Suppressor macrophage treated with lipopolysaccharide for 1 hour (primary cell): ENCODE data around the gene SLC16A9.

ENCODE experiments used
- DNase-seq, 3 donors: peaks; one replicate each; pipeline ENCODE4 v3.0.0-alpha.2; 2020 to 2022

SLC16A9 gene

DNA sequence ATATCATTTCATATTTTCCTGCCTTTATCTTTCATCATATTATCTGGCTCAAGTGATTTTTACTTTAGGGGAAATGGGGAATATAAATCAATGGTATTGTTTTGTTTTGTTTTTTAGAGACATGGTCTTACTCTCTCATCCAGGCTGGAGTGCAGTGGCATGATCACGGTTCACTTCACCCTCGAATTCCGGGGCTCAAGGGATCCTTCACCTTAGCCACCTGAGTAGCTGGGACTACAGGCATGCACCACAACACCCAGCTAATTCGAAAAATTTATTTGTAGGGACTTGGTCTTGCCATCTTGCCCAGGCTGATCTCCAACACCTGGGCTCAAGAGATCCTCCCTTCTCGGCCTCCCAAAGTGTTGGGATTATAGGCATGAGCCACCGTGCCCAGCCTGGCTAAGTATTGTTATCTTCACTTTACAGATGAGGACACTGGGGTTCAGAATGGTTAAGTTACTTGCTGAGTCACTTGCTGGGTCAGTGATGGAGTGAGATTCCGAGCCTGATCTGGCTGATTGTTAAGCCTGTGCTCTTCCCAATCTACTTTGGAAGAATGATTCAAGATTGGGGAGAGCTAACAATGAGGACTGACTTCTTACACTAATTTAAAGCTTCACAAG is 3.7 kb upstream of the SLC16A9 start:
- DNase-seq = no peak

GRCh38 chr10:59711871-59712494 is 2.3 kb upstream of the SLC16A9 start:
- no peak for DNase-seq

DNA sequence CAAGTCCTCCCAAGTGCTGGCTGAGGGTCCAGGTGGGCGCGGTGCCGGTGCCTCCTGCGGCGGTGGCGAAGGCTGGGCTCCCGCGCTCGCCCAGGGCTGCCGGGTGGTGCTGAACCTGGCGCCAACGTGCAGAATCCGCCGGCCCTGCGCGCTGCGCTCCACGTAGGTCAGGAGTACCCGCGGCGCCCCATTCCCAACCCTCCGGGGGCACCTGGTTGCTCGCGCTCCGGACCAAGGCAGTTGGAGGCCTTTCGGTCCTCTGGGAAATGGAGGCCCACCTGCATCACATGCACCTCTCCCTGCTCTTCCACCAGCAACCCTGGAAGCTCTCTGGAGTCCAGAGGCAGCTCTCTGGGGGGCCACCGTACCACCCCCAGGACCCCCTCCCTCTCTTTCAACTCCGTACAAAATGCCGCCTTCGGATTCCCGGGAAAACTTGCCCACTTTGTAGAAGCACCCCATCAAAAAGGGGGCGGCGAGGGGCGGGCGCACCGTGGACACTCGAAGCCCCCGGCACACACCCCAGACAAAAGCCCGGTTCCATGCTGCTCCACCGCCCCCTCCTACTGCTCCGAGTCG is 745 bp downstream of the SLC16A9 start:
- DNase-seq = no peak

DNA sequence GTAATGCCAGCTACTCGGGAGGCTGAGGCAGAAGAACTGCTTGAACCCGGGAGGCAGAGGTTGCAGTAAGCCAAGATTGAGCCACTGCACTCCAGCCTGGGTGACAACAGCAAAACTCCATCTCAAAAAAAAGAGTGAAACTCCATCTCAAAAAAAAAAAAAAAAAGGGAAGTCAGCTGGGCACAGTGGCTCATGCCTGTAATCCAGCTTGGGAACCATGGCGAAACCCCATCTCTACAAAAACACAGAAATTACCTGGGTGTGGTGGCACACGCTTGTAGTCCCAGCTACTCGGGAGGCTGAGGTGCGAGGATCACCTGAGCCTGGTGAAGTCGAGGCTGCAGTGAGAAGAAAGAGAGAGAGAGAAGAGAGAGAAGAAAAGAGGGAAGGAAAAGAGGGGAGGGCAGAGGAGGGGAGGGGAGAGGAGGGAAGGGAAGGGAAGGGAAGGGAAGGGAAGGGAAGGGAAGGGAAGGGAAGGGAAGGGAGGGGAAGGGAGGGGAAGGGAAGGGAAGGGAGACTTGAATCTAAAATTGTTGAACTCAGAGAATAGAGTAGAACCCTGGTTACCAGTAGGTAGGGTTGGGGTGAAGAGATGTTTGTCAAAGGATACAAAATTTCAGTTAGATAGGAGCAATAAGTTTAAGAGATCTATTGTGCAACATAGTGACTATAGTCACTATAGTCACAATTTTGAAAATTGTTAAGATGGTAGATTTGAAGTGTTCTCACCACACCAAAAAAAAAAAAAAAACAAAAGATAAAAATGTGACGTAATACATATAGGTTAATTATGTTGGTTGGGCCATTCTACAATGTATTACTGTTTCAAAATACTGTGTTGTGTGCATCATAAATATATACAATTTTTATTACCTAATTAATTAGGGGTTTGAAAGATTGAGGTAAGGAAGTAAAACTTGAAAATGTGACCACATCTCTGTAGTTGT is 2.5 kb downstream of the SLC16A9 start:
- DNase-seq = peak in 2 of 3 donors; percentile 10 to 23

DNA sequence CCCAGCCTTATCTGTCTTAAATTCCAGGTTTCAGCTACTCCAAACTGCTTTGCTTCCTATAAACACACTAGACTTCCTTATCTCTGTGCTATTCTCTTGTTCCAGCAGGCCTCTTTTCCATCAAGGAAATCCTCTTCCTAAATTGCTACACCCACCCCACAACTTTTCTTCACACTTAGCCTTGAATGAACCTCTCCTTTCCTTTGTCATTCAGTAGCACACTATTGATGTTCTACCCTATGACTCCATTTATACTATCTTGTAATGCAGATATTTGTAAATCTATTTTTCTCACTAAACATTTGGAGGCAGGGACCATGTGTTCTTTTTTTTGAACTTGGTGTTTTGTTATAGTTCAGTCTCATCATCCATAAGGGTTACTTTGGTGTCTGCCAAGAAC is 3.7 kb downstream of the SLC16A9 start:
- DNase-seq = no peak

DNA sequence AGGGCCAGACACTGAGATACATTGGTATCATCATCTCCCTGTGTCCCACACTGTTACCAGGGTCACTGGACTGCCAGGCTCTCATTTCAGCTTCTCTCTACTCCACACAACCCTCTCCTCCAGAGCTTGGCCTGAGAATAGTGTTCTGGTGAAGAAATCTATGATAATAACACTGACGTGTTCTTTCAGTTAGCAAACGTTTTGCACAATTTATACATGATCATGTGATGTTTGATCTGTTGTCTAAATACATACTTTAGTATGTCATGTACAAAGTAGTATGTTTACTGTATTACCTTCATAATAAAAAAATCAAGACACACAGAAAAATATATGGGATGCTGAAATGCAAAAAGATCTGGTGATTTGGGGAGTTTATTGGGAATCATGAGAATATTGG is 5.0 kb downstream of the SLC16A9 start:
- DNase-seq = no peak

DNA sequence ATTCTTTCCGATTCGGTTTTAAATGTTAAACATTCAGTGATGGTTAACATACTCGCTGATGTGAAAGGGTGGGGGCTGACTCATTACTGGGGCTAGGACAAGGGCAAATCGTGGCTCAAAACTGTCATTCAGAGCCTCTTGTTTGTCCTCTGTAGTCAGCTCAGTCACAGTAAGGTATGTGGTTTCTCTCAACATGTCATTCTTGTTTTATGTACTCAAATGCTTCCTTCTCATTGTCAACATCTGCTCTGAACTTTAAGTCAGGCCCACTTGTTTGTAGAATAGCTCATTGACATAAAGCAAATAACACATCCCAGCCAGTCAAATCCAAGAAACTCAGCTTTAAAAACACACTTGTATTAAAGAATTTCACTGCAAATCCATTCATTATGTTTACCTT is 7.3 kb downstream of the SLC16A9 start:
- no peak for DNase-seq

GRCh38 chr10:59700709-59701108 is 8.9 kb downstream of the SLC16A9 start:
- no peak for DNase-seq

- no peak for DNase-seq
Measured at GRCh38 chr10:59698326-59698725, 11.3 kb downstream of the SLC16A9 start.

- DNase-seq = no peak
Measured at GRCh38 chr10:59695637-59696036, 14.0 kb downstream of the SLC16A9 start.

DNA sequence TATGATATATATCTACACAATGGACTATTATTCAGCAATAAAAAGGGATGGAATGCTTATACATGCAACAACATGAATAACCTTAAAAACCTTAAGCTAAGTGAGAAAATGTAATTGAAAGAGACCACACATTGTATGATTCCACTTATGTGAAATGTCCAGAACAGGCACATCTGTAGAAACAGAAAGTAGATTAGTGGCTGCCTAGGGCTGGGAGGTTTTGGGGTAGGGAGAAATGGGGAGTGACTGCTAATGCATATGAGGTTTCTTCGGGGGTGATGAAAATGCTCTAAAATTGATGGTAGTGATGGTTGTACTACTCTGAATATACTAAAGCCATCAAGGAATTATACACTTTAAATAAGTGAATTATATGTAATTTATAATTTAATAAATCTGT is 14.7 kb downstream of the SLC16A9 start:
- DNase-seq = no peak

- DNase-seq = no peak
Measured at GRCh38 chr10:59692113-59692512, 17.5 kb downstream of the SLC16A9 start.

DNA sequence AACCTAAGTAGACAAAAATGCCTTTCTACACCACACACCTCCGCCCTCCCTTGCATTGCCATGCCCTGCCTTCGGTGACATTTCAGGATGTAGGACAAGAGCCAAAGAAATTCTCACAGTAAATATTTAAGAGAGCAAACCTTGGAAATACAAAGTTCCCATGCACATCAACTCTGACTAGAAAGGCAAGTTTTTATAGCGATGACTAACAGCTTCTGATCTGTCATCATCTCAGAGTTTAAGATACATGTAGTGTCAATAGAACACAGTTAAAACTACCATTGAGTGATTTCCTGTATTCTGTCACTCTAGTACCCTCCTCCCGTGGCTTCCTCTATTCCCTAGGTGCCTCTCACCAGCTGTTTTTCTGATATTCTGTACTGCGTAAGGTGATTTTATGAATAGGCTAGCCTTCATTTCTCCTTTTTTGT is 20.7 kb downstream of the SLC16A9 start:
- DNase-seq = no peak

- DNase-seq = no peak
Measured at GRCh38 chr10:59687657-59688056, 22.0 kb downstream of the SLC16A9 start.

DNA sequence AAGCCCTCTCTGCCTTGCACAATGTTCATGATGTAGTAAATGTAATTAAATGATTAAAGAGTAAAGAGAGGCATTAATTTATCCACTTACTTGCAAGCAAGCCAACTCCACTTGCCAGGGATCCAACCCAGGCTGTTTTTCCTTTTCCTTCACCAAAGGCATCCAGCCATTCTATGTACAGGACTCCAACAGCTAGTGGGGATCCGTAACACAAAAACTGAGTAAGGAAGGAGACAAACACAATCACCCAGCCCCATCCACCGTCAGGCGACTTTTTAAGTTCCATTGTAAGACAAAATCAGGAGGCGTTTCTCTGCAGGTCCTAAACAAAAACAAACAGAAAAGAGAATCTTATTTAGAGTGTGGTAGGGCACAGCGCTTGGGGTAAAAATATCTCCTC is 25.6 kb downstream of the SLC16A9 start:
- no peak for DNase-seq

GRCh38 chr10:59682986-59683937 is 26.4 kb downstream of the SLC16A9 start:
- peak in 1 of 3 donors; percentile 12 for DNase-seq

- no peak for DNase-seq
Measured at GRCh38 chr10:59680199-59680598, 29.5 kb downstream of the SLC16A9 start.

DNA sequence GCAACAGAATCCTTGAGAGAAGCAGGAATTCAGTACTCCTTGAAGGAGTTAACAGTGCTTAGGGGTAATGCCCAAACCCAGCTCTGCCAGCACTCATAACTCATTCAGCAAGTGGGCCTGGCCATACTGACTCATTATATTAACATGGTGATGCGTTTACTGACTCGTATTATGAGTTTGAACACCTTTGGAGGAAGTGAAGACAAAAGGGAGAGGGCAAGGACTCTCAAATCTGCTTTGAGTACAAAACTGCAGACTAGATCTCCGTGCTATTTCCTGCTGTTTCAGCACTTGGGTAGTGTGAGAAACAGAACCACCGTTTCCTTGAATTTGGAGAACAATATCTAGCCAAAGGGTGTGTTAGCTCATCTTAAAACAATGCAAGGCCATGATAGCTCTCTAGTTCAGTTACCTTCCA is 30.8 kb downstream of the SLC16A9 start:
- DNase-seq = peak in 1 of 3 donors; percentile 21

DNA sequence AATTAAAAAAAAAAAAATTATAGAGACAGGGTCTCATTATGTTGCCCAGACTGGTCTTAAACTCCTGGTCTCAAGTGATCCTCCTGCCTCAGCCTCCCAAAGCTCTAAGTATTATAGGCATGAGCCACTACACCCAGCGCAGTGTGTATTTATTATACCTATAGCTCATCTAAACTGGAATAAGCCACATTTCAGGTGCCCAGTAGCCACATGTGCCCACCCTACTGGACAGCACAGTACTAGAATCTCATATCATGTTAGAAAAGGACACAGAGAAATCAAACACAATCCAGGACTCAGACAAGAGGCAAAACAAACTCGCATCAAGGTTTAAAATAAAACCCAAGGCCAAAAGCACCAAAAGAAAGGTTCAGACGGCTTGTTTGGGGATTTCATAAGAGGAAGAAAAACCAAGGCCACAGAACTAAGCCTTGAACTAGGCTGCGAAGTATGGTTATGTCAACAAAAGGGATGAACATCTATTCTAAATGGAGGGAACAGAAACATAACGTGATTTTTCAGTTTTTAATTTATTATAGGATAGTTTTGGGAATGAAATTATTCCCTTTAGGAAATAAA is 32.3 kb downstream of the SLC16A9 start:
- no peak for DNase-seq

GRCh38 chr10:59675812-59676211 is 33.8 kb downstream of the SLC16A9 start:
- no peak for DNase-seq

GRCh38 chr10:59674215-59674836 is 35.3 kb downstream of the SLC16A9 start:
- no peak for DNase-seq
